TTC549 (cell line): ENCODE measurements around the gene ZSCAN5A.
"Not testable (repeated sequence)": the region's sequence is repeated elsewhere in the genome, so short reads cannot be mapped to it uniquely, and the experiment has no call there.

ENCODE experiments used
- FAIRE-seq: peaks from 2 replicates; lab custom pipeline; 2012; peaks lifted over from hg19 to GRCh38; lab: Jason Lieb, UNC

Gene ZSCAN5A

GRCh38 chr19:56272161-56272798 is 42.4 kb downstream of the ZSCAN5A start, which contains the start of gene EDDM13:
TSS of gene EDDM13 (plus strand) at chr19:56272748. CDS start at chr19:56272835, 87 bp downstream.
- FAIRE-seq = no peak

- FAIRE-seq = no peak
These were observed 43.5 kb downstream of the ZSCAN5A start for GRCh38 chr19:56271151-56271550.

- no peak for FAIRE-seq
These were observed 44.0 kb downstream of the ZSCAN5A start for GRCh38 chr19:56270676-56271075.

GRCh38 chr19:56269348-56269747 is 45.3 kb downstream of the ZSCAN5A start:
- FAIRE-seq = no peak

- no peak for FAIRE-seq
These were observed 48.6 kb downstream of the ZSCAN5A start for GRCh38 chr19:56266051-56266450.

DNA sequence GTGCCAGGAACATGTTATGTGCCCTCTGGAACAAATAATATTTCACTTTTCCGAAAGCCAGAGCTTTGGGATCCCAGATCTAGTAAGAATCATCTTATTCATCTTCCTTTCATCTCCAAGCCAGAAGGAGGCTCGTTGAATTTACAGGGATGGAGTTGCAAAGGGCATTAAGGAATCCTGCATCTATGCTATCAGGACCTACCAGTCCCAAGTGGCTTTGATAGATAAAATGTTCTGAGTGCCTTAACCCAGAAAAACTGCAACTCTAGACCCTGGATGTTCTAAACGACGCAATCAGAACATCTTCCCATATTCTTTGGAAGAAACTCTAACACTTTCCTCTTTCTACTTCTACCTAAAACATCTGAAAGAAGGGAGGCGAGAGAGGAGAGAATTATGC is 51.3 kb downstream of the ZSCAN5A start:
- FAIRE-seq = no peak

DNA sequence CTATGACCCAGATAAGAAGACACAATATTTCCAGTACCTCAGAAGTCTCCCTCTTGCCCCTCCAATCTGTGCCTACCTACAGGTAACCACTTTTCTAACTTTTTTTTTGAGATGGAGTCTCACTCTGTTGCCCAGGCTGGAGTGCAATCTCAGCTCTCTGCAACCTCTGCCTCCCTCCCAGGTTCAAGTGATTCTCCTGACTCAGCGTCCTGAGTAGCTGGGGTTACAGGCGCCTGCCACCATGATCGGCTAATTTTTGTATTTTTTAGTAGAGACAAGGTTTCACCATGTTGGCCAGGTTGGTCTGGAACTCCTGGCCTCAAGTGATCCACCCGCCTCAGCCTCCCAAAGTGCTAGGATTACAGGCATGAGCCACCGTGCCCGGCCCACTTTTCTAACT is 52.7 kb downstream of the ZSCAN5A start:
- FAIRE-seq = not testable (repeated sequence)

DNA sequence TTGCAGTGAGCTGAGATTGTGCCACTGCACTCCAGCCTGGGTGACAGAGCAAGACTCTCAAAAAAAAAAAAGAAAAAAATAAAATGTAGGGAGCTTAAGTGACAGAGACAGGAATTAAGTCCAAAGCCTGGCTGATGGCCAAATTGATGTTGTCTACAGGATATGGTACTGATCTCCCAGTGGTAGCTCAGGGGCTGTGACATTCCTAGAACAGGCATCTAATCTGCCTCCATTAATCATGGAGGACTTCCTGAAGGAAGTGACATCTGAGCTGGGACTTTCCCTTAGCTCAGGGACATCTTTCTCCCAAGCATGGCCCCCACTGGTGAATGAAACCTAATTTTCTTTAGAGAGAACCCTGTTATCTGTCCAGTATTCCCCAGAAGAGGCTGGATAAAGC is 53.5 kb downstream of the ZSCAN5A start:
- FAIRE-seq = no peak

GRCh38 chr19:56258272-56258671 is 56.4 kb downstream of the ZSCAN5A start:
- FAIRE-seq = no peak

DNA sequence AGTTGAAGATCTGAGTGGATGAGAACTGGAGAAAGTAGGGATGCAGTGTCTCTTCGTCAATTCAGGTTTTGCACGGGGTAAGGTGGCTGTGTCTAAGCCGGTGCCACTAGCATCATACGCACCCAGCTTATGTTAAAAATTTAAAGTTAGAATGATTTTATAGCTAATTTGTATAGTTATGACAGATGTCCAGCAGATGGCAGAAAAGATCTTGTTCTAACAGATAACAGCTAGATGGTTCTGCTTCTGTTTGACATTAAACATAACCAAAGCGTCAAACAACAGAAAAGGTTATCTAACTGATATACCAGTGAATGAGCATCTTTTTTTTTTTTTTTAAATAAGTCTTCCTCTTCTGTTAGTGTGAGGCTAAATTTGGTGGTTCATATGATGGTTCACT is 60.9 kb downstream of the ZSCAN5A start:
- FAIRE-seq = peak; percentile 74

DNA sequence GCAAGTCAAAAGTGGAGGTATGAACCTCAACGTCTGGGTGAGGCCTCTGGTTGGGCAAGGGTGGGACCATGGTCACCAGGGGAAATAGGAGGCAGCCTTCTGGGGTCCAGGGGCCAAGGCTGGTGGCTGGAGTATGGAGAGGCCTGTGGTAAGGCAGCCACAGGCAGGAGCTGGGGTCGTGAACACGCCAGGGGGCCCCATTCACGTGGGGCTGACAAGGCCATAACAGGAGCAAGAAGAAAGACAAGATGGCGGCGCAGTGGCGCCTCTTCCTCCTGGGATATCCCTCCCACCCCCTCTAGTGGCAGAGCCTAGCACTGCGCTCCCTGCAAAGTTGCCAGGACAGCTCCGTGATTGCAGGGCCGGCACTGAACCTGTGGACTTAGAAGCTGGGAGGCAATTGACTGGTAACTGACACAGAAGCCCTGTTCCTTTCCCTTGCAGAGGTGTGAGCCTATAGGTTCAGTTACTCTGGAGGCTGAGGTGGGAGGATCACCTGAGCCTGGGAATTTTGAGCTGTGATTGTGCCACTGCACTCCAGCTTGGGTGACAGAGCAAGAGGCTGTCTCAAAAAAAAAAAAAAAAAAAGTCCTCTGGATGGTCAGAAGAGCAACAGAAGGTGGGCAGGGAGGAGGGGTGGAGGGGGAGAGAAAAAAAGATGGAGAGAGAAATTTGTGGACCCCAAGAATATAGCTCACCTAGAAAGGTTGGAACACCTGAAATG is 61.8 kb downstream of the ZSCAN5A start:
- FAIRE-seq = no peak

DNA sequence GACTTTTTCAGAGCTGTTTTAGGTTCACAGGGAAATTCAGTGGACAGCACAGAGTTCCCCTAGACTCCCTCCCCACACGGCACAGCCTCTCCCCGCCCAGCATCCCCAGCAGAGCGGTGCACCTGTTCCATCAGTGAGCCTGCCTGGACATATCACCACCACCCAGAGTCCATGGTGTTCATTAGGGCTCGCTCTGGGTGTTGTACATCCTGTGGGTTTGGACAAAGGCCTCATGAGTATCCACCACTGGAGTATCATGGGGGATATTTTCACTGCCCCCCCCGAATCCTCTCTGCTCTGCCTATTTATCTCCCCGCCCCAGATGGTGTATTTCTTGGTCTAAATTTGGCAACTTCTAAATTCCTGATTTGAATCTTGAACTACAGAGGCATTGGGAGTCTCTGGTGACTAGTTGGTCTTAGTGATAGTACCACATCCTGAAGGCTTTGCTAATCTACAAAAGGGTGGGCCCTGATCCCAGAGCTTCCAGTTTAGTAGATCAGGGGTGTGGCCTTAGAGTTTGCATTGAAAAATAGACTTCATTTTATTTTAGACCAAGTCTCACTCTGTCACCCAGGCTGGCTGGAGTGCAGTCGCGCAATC is 65.8 kb downstream of the ZSCAN5A start:
- FAIRE-seq = not testable (repeated sequence)

- FAIRE-seq = not testable (repeated sequence)
These were observed 68.9 kb downstream of the ZSCAN5A start for GRCh38 chr19:56245764-56246163.

GRCh38 chr19:56245121-56245740 is 69.4 kb downstream of the ZSCAN5A start:
- FAIRE-seq = no peak

DNA sequence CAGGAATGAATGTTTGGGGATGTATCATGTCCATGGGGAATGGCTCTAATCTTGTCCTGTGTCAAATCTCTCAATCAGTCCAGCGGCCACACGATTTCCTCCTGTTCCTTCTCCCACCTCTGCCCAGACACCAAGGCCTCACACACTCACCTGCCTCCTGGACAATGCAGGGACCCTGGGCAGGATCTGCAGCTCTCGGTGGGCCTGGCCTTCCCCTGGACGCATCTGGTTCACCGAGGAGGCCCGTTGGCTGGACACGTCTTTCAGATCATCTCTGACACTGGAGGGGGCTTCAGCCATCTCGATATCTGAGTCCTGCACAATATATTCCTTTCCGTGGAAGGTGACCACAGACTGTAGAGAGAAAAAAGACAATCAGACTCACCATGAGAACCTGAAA is 91.2 kb downstream of the ZSCAN5A start:
- FAIRE-seq = no peak

DNA sequence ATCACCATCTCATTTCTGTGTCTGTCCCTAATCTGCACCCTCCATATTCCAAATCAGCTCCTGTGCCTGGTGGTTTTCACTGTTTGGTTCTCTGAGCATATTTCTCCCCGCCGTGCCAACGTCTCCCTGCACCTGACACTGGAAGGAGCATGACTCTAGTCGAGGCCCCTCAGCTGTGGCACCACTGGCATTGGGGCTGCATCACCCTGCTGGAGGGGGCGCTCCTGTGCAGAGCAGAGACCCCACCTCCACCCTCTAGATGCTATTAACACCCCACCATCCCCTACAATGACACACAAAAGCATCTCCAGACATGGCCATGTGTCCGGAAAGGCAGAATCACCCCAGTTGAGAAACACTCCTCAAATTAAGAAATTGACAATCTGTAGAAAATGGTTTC is 91.7 kb downstream of the ZSCAN5A start:
- no peak for FAIRE-seq

- FAIRE-seq = no peak
These were observed 92.8 kb downstream of the ZSCAN5A start for GRCh38 chr19:56221851-56222250.

- FAIRE-seq = peak; percentile 11
These were observed 93.2 kb downstream of the ZSCAN5A start for GRCh38 chr19:56221442-56221841.

GRCh38 chr19:56218961-56219360 is 95.7 kb downstream of the ZSCAN5A start:
- no peak for FAIRE-seq

GRCh38 chr19:56217039-56217949 is 97.3 kb downstream of the ZSCAN5A start:
- FAIRE-seq = no peak

- FAIRE-seq = no peak
These were observed 102.9 kb downstream of the ZSCAN5A start for GRCh38 chr19:56211718-56212117.

- FAIRE-seq = not testable (repeated sequence)
These were observed 104.6 kb downstream of the ZSCAN5A start for GRCh38 chr19:56210036-56210435.
